AG09319 (cell line): Measurements from ENCODE around the gene YEATS2.

Source experiments
- DNase-seq: peaks from one replicate; pipeline ENCODE4 v3.0.0-alpha.2; 2010; ENCODE audit warnings: low read depth; ENCODE audit errors: extremely low read depth
- CTCF ChIP-seq: IDR thresholded peaks from 2 replicates; pipeline ENCODE4 v1.5.1; 2011; ENCODE audit warnings: low read depth, mild to moderate bottlenecking, inconsistent platforms, low read length, moderate library complexity

Gene YEATS2

GRCh38 chr3:183857863-183858262, 160.3 kb downstream of the YEATS2 start:
- no peak for DNase-seq
- no peak for TF ChIP-seq CTCF
